Measurements from ENCODE around the gene ZNF267. TPM values are rescaled to one million over a fixed set of nuclear protein-coding genes. Genes with fewer than 3 reads are reported as not detected.
"Not testable (repeated sequence)": the region's sequence is repeated elsewhere in the genome, so short reads cannot be mapped to it uniquely, and the experiment has no call there.

The ZNF267 gene
- 1 to 10 TPM; 6.1 to 9.1 (median 7.4) TPM for total RNA-seq

GRCh38 chr16:31873556-31874365 lies at the start of gene ZNF267:
ZNF267 (plus strand) TSS chr16:31873807; CDS start chr16:31873967, 160 bp downstream.
- H3K27me3 ChIP-seq, result no peaks in the 10 kb centered on the region
- intact Hi-C loops (cut with DNase I), result loop anchor here (10.0 kb wide), 1 partner anchor 159 kb away; a partner anchor contains a TSS
- peaks cover 26 to 56% (median 53%) of the 10 kb centered on the region in 4 donors for H3K4me1 ChIP-seq
- DNase-seq (ENCODE audit: extremely low spot score), result peak; percentile 98
- H3K9me3 ChIP-seq, result no peaks in the 10 kb centered on the region
- TF ChIP-seq EP300 (IDR thresholded peaks at IDR 0.05), result no peak
- TF ChIP-seq POLR2A (IDR thresholded peaks at IDR 0.05; ENCODE audit: low read depth), result peak; percentile 62
- peak; percentile 83 to 93 for TF ChIP-seq POLR2AphosphoS5 (IDR thresholded peaks at IDR 0.05)
- peak within 1 kb of the TSS; percentile 84 to 99 (median 88) for H3K4me3 ChIP-seq
- H3K27ac ChIP-seq (replicated peaks in 1 of 4), result peak within 1 kb of the TSS; percentile 89 to 98 (median 94)
- WGBS, result 2% methylated on average over 21 of the region's 57 CpGs
- peaks cover 0 to 5% (median 0%) of the 10 kb centered on the region in 4 donors for H3K36me3 ChIP-seq

- H3K4me1 ChIP-seq, result no peaks in the 10 kb centered on the region
- no peak for DNase-seq (ENCODE audit: extremely low spot score)
- no peaks in the 10 kb centered on the region for H3K36me3 ChIP-seq
- H3K27me3 ChIP-seq, result no peaks in the 10 kb centered on the region
- TF ChIP-seq POLR2AphosphoS5 (IDR thresholded peaks at IDR 0.05) (no peak), POLR2A (IDR thresholded peaks at IDR 0.05; ENCODE audit: low read depth) (no peak), CTCF (IDR thresholded peaks at IDR 0.05) (no peak), EP300 (IDR thresholded peaks at IDR 0.05) (no peak)
- H3K9me3 ChIP-seq, result peaks cover 0 to 7% (median 6%) of the 10 kb centered on the region in 4 donors
- WGBS, result 53% methylated on average over 3 of the region's 3 CpGs
- H3K27ac ChIP-seq (replicated peaks in 1 of 4), result no peak overlapping the region
- no peak overlapping the region for H3K4me3 ChIP-seq
- intact Hi-C loops (cut with DNase I), result no loop called here
Observed at GRCh38 chr16:31833047-31833446, 40.6 kb upstream of the ZNF267 start.

GRCh38 chr16:31836396-31836795 lies 37.2 kb upstream of the ZNF267 start:
- intact Hi-C loops (cut with DNase I); H3K27ac ChIP-seq (replicated peaks in 1 of 4); H3K27me3 ChIP-seq; DNase-seq (ENCODE audit: extremely low spot score); H3K36me3 ChIP-seq; H3K4me3 ChIP-seq; H3K4me1 ChIP-seq: not testable (repeated sequence)
- H3K9me3 ChIP-seq, result peaks cover 0 to 14% (median 11%) of the 10 kb centered on the region in 4 donors
- WGBS, result 90% methylated on average over 14 of the region's 31 CpGs

- DNase-seq (ENCODE audit: extremely low spot score), result no peak
- intact Hi-C loops (cut with DNase I), result no loop called here
- WGBS, result 64% methylated on average over 7 of the region's 7 CpGs
- H3K9me3 ChIP-seq, result peaks cover 0 to 44% (median 14%) of the 10 kb centered on the region in 4 donors
- H3K27me3 ChIP-seq, result peaks cover 0 to 6% (median 0%) of the 10 kb centered on the region in 4 donors
- no peak for TF ChIP-seq CTCF (IDR thresholded peaks at IDR 0.05)
- no peak overlapping the region for H3K27ac ChIP-seq (replicated peaks in 1 of 4)
- no peaks in the 10 kb centered on the region for H3K36me3 ChIP-seq
- no peak overlapping the region for H3K4me3 ChIP-seq
- no peaks in the 10 kb centered on the region for H3K4me1 ChIP-seq
Observed at GRCh38 chr16:31842864-31843263, 30.7 kb upstream of the ZNF267 start.

GRCh38 chr16:31848572-31848971 lies 25.0 kb upstream of the ZNF267 start:
- H3K4me1 ChIP-seq; H3K36me3 ChIP-seq; H3K27ac ChIP-seq (replicated peaks in 1 of 4); H3K4me3 ChIP-seq; DNase-seq (ENCODE audit: extremely low spot score); intact Hi-C loops (cut with DNase I); H3K27me3 ChIP-seq: not testable (repeated sequence)
- 81% methylated on average over 2 of the region's 2 CpGs for whole genome bisulfite sequencing
- H3K9me3 ChIP-seq, result peaks cover 4 to 49% (median 26%) of the 10 kb centered on the region in 4 donors

- intact Hi-C loops (cut with DNase I), result no loop called here
- WGBS, result 59% methylated on average over 2 of the region's 2 CpGs
- TF ChIP-seq POLR2AphosphoS5 (IDR thresholded peaks at IDR 0.05), result no peak
- no peak for TF ChIP-seq CTCF (IDR thresholded peaks at IDR 0.05)
- TF ChIP-seq POLR2A (IDR thresholded peaks at IDR 0.05; ENCODE audit: low read depth), result no peak
- TF ChIP-seq EP300 (IDR thresholded peaks at IDR 0.05), result no peak
- Histone ChIP-seq H3K9me3 (peaks cover 4 to 21% (median 16%) of the 10 kb centered on the region in 4 donors), H3K36me3 (no peaks in the 10 kb centered on the region), H3K4me1 (no peaks in the 10 kb centered on the region), H3K27ac (replicated peaks in 1 of 4) (no peak overlapping the region), H3K27me3 (peaks cover 0 to 6% (median 0%) of the 10 kb centered on the region in 4 donors), H3K4me3 (no peak overlapping the region)
- DNase-seq (ENCODE audit: extremely low spot score), result no peak
Observed at GRCh38 chr16:31853291-31853690, 20.3 kb upstream of the ZNF267 start.
